ENCODE measurements around the gene OPN1LW.
"Not testable (repeated sequence)": the region's sequence is repeated elsewhere in the genome, so short reads cannot be mapped to it uniquely, and the experiment has no call there.

The OPN1LW gene

DNA sequence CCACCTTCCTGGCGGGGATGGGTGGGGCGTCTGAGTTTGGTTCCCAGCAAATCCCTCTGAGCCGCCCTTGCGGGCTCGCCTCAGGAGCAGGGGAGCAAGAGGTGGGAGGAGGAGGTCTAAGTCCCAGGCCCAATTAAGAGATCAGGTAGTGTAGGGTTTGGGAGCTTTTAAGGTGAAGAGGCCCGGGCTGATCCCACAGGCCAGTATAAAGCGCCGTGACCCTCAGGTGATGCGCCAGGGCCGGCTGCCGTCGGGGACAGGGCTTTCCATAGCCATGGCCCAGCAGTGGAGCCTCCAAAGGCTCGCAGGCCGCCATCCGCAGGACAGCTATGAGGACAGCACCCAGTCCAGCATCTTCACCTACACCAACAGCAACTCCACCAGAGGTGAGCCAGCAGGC, at the start of gene OPN1LW:
TSS of gene OPN1LW (plus strand) at position 234 of the 400 bp plus-strand sequence. CDS start at position 275, 41 bp downstream.
- not testable (repeated sequence) for DNase-seq

DNA sequence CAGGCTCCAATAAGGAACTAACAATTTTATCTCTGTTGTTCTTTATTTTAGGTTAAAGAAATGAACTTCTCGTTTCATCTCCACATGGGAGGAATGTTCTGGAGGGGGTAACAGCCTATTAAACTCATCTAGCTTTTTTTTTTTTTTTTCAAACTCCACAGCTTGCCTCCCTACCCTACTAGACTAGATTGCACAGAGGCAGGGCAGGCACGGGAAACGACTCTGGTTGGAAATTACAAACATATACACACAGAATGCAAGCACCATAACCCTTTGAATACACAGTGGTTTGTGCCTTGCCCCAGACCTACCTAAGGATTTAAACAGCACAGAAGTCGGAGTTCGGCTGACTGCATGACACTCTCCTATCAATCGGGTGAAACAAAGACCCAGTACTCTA, 49.2 kb upstream of the OPN1LW start:
- DNase-seq, result no peak

GRCh38 chrX:154096140-154097002, 47.7 kb upstream of the OPN1LW start:
- DNase-seq, result peak in 3 of 14 donors; percentile 12 to 64 (median 12)

GRCh38 chrX:154097003-154097588, 46.9 kb upstream of the OPN1LW start:
- peak in 12 of 14 donors; percentile 17 to 78 (median 48) for DNase-seq

DNA sequence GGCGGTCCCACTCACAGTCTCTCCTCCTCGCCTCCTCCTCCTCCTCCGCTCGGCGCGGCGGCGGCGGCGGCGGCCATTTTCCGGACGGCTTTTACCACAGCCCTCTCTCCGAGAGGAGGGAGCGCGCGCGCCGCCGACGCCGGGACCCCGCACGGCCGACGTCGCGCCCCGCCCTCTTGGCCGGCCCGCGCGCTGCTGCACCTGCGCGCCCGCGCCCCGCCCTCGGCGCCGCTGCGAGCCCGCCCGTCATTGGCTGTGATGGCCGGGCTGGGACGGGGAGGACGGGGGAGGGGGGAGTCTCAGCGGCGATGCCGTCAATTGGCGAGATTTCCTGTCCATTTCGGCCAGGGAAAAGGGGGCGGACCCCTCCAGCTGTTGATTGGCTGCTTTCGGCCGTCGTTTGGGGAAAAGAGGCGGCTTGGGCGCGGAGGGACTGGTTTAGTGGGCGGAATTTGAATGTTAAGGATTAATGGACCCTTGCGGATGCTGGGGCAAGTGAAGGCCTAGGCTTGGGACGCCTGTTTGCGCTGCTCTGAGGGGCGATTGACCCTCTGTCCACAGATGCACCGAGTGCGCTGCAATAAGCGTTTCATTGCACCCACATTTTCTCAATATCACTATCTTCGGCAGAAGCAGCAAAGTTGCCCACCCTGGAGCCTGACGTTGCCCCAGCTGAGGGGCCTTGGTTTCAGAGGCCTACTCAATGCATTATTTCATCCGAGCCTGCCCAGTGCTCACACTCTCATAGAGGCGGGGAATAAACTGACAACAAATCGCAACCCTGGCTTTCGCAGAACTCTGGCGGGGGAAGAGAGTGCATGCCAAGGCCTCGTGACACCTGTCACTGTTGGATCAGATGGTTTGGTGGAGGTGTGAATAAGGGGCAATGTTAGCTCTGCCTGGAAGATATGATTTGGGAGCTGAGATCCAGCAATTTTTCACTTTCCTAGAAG, 46.2 kb upstream of the OPN1LW start, which contains the start of gene MECP2:
TSS of gene MECP2 (minus strand) at position 129 of the 953 bp plus-strand sequence.
- DNase-seq, result peak; percentile 38 to 90 (median 84)

DNA sequence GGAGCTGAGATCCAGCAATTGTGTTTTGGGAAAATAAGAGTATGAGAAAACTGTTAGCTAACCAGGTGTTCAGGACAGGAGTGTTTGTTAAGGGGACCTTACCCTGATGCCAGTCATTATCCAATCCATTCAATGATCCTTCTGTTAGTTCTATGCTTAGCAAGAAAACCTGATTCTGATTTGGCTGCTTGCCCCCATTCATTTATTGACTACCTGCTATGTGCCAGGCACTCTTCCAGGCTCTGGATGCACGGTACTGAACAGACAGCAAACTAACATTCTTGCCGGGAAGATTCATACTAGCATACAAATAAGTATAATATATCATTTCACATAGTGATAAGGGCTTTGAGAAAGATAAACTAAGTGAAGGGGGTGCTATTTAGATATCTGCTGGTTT, 45.5 kb upstream of the OPN1LW start:
- DNase-seq, result no peak

GRCh38 chrX:154113729-154114128, 30.3 kb upstream of the OPN1LW start:
- DNase-seq, result no peak

DNA sequence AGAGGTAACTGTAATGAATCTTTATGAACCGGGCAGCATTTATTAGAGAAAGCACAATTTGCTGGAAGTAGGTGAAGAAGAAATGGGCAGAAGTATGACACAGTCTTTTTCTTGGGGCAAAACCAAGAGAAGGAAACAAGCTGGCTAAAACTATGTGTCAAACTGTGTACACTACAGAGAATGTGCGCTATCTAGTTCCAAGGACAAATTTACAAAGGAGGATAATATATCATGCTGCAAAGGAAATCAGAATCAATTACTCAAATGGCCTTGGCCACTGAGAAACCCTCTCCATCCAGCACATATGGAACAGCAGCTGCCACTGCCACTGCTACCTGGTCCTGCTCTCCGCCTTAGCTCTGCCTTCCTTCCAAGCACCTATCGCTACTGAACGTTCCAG, 29.4 kb upstream of the OPN1LW start:
- DNase-seq, result no peak

DNA sequence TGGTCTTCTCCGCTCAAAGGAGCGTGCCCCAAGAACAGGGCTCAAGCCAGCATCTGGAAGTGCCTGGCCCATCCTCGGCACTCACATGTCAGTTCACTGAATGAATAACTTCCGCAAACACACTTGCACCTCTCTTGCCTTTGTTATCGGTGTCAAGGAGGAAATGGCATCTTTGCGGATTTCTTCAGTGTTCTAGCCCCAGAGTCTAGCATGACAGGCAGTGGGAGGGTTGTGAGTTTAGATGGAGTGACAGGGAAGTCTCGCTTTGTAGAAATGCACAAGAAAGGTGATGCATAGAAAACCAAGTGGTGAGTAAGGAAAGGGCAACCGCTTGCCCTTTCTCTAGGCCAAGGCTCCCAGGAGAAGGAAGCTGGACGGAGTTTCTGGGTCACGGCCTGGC, 29.0 kb upstream of the OPN1LW start:
- no peak for DNase-seq

GRCh38 chrX:154115750-154116149, 28.3 kb upstream of the OPN1LW start:
- DNase-seq, result no peak

- no peak for DNase-seq
Measured at GRCh38 chrX:154116426-154117211, 27.4 kb upstream of the OPN1LW start.

GRCh38 chrX:154117566-154117965, 26.5 kb upstream of the OPN1LW start:
- DNase-seq, result no peak

GRCh38 chrX:154120567-154120966, 23.5 kb upstream of the OPN1LW start:
- no peak for DNase-seq

- no peak for DNase-seq
Measured at GRCh38 chrX:154121207-154121606, 22.8 kb upstream of the OPN1LW start.

DNA sequence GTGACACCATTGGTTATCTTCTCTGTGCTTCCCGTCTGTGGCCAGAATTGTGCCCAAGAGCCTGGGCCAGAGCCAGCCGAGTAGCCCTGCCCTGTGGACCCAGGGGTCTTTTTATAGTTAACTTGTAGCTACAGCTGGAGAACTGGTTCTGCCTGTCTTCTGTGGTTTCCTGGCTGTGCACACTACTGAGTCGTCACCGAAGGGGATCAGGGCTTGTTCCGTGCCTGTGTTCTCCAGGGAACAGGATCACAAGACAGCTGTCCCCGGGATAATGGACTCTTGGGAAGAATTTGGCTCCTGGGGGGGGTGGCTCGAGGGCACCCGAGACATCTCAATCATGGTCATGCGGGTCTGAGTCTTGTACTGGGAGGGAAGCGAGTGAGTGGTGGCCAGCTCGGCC, 22.1 kb upstream of the OPN1LW start:
- no peak for DNase-seq

DNA sequence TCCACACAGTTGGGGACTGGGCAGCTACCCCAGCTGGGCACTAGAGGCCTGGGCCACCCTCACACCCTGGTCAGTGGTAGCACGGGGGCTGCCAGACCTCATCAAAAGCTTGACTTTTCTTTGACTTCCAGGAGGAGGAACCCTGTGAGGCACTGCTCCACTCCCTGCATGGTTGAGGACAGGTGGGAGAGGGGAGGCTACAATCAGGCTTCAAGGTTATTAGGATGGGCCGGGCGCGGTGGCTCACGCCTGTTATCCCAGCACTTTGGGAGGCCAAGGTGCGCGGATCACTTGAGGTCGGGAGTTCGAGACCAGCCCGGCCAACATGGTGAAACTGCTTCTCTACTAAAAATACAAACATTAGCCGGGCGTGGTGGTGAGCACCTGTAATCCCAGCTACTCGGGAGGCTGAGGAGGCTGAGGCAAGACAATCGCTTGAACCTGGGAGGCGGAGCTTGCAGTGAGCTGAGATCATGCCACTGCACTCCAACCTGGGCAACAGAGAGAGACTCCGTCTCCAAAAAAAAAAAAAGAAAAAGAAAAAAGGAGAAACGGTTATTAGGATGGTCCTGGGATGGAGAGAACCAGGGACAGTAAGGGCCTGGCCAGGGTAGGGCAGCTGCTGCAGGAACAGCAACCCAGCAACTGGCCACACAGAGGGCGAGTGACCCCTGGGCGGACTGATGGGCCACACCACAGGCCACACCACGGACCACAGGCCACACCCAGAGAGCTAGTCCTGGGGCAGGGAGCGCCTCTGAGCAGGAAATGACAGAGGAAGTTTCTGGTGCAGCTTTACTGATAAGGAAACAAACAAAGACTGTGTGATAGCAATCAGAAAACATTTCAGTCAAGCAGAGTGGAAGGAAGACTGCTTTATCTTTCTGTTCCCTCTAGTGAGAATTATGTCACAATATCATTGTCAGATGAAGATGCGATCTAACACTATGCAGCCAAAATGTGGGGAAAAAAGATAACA, 20.5 kb upstream of the OPN1LW start:
- no peak for DNase-seq

DNA sequence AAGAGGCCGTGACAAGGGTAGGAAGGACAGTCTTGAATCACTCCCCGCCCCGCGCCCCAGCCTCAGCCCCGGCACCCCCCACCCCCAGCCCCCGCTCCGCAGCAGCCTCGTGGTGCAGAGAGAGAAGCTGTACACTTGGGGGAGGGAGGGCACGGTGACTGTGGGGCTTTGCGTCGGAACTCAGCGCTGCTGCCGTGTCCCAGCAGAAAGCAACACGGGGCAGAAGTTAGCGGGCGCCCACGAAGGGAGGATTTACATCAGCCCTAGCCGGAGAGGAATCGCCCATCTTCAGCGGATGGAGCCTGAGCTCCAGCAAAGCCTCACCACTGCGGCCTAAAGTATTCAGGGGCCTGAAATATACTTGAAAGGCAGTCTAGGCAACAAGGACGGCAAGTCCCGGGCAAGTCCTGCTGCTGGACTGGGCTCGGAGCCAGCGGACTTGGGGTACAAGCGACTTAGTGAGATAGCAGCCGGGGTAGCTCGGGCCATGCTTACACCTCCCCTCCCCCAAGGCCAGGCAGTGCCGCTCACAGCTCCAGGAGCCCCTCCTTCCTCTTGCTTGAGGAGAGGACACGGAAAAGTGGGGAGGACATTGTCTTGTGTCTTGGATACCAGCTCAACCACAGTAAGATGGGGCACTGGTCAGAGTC, 18.5 kb upstream of the OPN1LW start:
- DNase-seq, result no peak

GRCh38 chrX:154126101-154126500, 17.9 kb upstream of the OPN1LW start:
- no peak for DNase-seq

DNA sequence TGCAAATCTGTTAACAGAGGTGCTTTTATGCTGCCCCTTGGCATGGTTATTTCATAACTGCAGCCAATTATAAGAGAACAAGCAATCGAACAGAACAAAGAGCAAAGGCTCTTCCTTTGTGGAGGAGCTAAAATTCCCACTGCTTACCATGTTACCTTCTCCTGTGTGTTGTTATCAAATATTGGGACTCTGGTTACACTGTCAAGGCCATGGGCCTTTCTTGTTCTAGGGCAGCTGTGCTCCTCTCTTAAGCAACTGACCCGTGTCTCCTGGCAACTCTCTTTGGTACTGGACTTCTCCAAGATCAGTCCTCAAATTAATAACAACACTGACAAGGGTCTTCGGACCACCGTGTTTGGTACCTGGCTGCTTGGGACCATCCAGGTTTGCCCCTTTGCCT, 12.1 kb upstream of the OPN1LW start:
- no peak for DNase-seq

GRCh38 chrX:154132366-154132765, 11.7 kb upstream of the OPN1LW start:
- DNase-seq, result no peak
